Measurements from ENCODE around the gene MS4A1. TPM values are rescaled to one million over a fixed set of nuclear protein-coding genes. Genes with fewer than 3 reads are reported as not detected.

Gene MS4A1
- total RNA-seq, 6 experiments from 2014 or later, result 0.12 to 0.78 (median 0.26) TPM; not detected in 1

GRCh38 chr11:60493454-60493853, 37.8 kb downstream of the MS4A1 start:
- H3K36me3 ChIP-seq, result no peaks in the 10 kb centered on the region
- TF ChIP-seq POLR2A (IDR thresholded peaks at IDR 0.05) (no peak), CTCF (IDR thresholded peaks at IDR 0.05) (no peak)
- ATAC-seq (no peak), DNase-seq (no peak)
- intact Hi-C loops (cut with DNase I), result no loop called here
- H3K4me3 ChIP-seq, result no peak overlapping the region
- no peaks in the 10 kb centered on the region for H3K4me1 ChIP-seq
- no peak overlapping the region for H3K27ac ChIP-seq
- 69% methylated on average over 2 of the region's 2 CpGs for WGBS (ENCODE audit: insufficient coverage, low coverage, low lambda C conversion rate, missing lambda C conversion rate)
- H3K9me3 ChIP-seq, result no peaks in the 10 kb centered on the region
- no peaks in the 10 kb centered on the region for H3K27me3 ChIP-seq

GRCh38 chr11:60498399-60498798, 42.8 kb downstream of the MS4A1 start:
- TF ChIP-seq CTCF (IDR thresholded peaks at IDR 0.05) (no peak), POLR2A (IDR thresholded peaks at IDR 0.05) (no peak)
- Histone ChIP-seq H3K27me3 (no peaks in the 10 kb centered on the region), H3K27ac (no peak overlapping the region), H3K4me3 (no peak overlapping the region), H3K9me3 (no peaks in the 10 kb centered on the region), H3K4me1 (no peaks in the 10 kb centered on the region), H3K36me3 (no peaks in the 10 kb centered on the region)
- intact Hi-C loops (cut with DNase I), result no loop called here
- no peak for ATAC-seq
- WGBS (ENCODE audit: insufficient coverage, low coverage, low lambda C conversion rate, missing lambda C conversion rate), result 57% methylated on average over 2 of the region's 2 CpGs
- DNase-seq, result no peak

GRCh38 chr11:60498853-60499252, 43.2 kb downstream of the MS4A1 start:
- Histone ChIP-seq H3K27ac (no peak overlapping the region), H3K9me3 (no peaks in the 10 kb centered on the region), H3K36me3 (no peaks in the 10 kb centered on the region), H3K4me3 (no peak overlapping the region), H3K4me1 (no peaks in the 10 kb centered on the region), H3K27me3 (no peaks in the 10 kb centered on the region)
- TF ChIP-seq POLR2A (IDR thresholded peaks at IDR 0.05) (no peak), CTCF (IDR thresholded peaks at IDR 0.05) (no peak)
- ATAC-seq, result no peak
- intact Hi-C loops (cut with DNase I), result no loop called here
- no peak for DNase-seq
- WGBS (ENCODE audit: insufficient coverage, low coverage, low lambda C conversion rate, missing lambda C conversion rate), result 62% methylated on average over 4 of the region's 4 CpGs

GRCh38 chr11:60500276-60500910, 44.7 kb downstream of the MS4A1 start:
- no peaks in the 10 kb centered on the region for H3K9me3 ChIP-seq
- no peaks in the 10 kb centered on the region for H3K4me1 ChIP-seq
- intact Hi-C loops (cut with DNase I), result no loop called here
- TF ChIP-seq CTCF (IDR thresholded peaks at IDR 0.05) (no peak), POLR2A (IDR thresholded peaks at IDR 0.05) (no peak)
- no peak for ATAC-seq
- 53% methylated on average over 3 of the region's 3 CpGs for WGBS (ENCODE audit: insufficient coverage, low coverage, low lambda C conversion rate, missing lambda C conversion rate)
- H3K4me3 ChIP-seq, result no peak overlapping the region
- no peaks in the 10 kb centered on the region for H3K27me3 ChIP-seq
- H3K36me3 ChIP-seq, result no peaks in the 10 kb centered on the region
- DNase-seq, result no peak
- H3K27ac ChIP-seq, result no peak overlapping the region

All from right lobe of liver (tissue), 6 donors.